Neural progenitor cell (in vitro differentiated cells): Measurements from ENCODE around the gene CPN1. TPM values are rescaled to one million over a fixed set of nuclear protein-coding genes. Genes with fewer than 3 reads are reported as not detected.

Experiments used
- DNase-seq: peaks from one replicate; pipeline ENCODE4 v3.0.0-alpha.2; 2016; ENCODE audit warnings: low spot score
- H2AFZ ChIP-seq: fragments of 200-600 bp; sonication (generic); replicated peaks from 2 replicates; pipeline ENCODE4 v1.6.1; 2016; ENCODE audit warnings: antibody characterized with exemption
- H3F3A ChIP-seq: fragments of 200-600 bp; sonication (generic); 2 replicates; pipeline ENCODE4 v1.6.1; 2016; ENCODE audit warnings: antibody characterized with exemption, low read depth
- H3K27ac ChIP-seq: fragments of 200-600 bp; sonication (generic); 2 replicates; pipeline ENCODE4 v1.5.1; 2016; ENCODE audit warnings: mild to moderate bottlenecking
- H3K27me3 ChIP-seq: fragments of 200-600 bp; sonication (generic); 2 replicates; pipeline ENCODE4 v1.6.1; 2016; ENCODE audit warnings: mild to moderate bottlenecking, moderate library complexity
- H3K36me3 ChIP-seq: fragments of 200-600 bp; sonication (generic); 2 replicates; pipeline ENCODE4 v1.5.1; 2016
- H3K4me1 ChIP-seq: fragments of 200-600 bp; sonication (generic); 2 replicates; pipeline ENCODE4 v1.6.1; 2016; ENCODE audit warnings: mixed run types
- H3K4me2 ChIP-seq: fragments of 200-600 bp; sonication (generic); 2 replicates; pipeline ENCODE4 v1.6.1; 2016
- H3K4me3 ChIP-seq: fragments of 200-600 bp; sonication (generic); 2 replicates; pipeline ENCODE4 v1.5.1; 2016
- H3K79me2 ChIP-seq: fragments of 200-600 bp; sonication (generic); 2 replicates; pipeline ENCODE4 v1.6.1; 2016; ENCODE audit warnings: low read depth
- H3K9ac ChIP-seq: fragments of 200-600 bp; sonication (generic); 2 replicates; pipeline ENCODE4 v1.6.1; 2016
- H3K9me3 ChIP-seq: fragments of 200-600 bp; sonication (generic); 2 replicates; pipeline ENCODE4 v1.5.1; 2016; ENCODE audit warnings: low read depth
- H4K20me1 ChIP-seq: fragments of 200-600 bp; sonication (generic); 2 replicates; pipeline ENCODE4 v1.6.1; 2016; ENCODE audit warnings: low read depth
- H3K27ac Mint-ChIP-seq: 3 replicates; pipeline ENCODE4 v1.8.0; 2021; ENCODE audit warnings: mixed read lengths
- H3K27me3 Mint-ChIP-seq: 2 replicates; pipeline ENCODE4 v1.8.0; 2022; ENCODE audit warnings: low read depth, mild to moderate bottlenecking, inconsistent platforms, moderate library complexity, mixed read lengths; ENCODE audit not compliant: insufficient read depth
- H3K36me3 Mint-ChIP-seq: 3 replicates; pipeline ENCODE4 v1.8.0; 2021; ENCODE audit warnings: mixed read lengths
- H3K4me1 Mint-ChIP-seq: 3 replicates; pipeline ENCODE4 v1.8.0; 2021; ENCODE audit warnings: mixed read lengths
- H3K4me3 Mint-ChIP-seq: 3 replicates; pipeline ENCODE4 v1.8.0; 2021; ENCODE audit warnings: mild to moderate bottlenecking, moderate library complexity, mixed read lengths
- H3K9me3 Mint-ChIP-seq: 3 replicates; pipeline ENCODE4 v1.8.0; 2020; ENCODE audit warnings: mixed read lengths
- EZH2 ChIP-seq: fragments of 200-600 bp; sonication (generic); IDR thresholded peaks from 2 replicates; pipeline ENCODE4 v1.6.1; 2017; ENCODE audit warnings: antibody characterized with exemption, mild to moderate bottlenecking, moderate library complexity
- EZH2phosphoT487 ChIP-seq: fragments of 200-600 bp; sonication (generic); IDR thresholded peaks from 2 replicates; pipeline ENCODE4 v1.6.1; 2017; ENCODE audit warnings: antibody characterized with exemption
- total RNA-seq: library from RNA; depleted of rRNA; stranded (reverse); fragments of >200 nt; gene quantifications from 2 replicates; pipeline ENCODE4 v1.2.3, GENCODE V29; 2015; ENCODE audit warnings: low replicate concordance
- TF ChIP-seq, protein P1 (sequence below): fragments of 200-600 bp; sonication (generic); IDR thresholded peaks from 2 replicates; pipeline ENCODE4 v1.5.1; 2017; ENCODE audit warnings: antibody characterized with exemption, mild to moderate bottlenecking

CPN1 gene
- total RNA-seq, 1 donor from 2014 or later: not detected

DNA sequence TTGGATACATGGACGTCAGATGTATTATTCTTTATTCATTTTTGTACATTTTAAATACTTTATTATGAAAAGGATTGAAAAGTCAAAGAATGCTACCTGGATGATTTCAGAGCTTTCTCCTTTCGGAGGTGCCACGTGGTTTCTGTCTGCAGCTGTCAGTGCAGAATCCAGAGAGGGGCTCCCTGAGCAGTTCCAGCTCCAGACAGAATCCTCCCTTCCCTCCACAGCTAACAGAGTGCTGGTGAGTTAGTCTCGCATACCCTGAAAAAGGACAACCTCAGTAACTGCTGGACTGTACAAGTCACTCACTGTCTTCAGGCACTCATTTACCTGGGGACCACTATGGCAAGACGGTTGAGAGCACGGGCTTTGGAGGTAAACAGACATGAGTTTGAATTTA lies 82.8 kb downstream of the CPN1 start:
- no peak for DNase-seq
- no peaks in the 10 kb centered on the region for H3K4me1 ChIP-seq
- H3K4me3 ChIP-seq: no peak overlapping the region
- H4K20me1 ChIP-seq: no peaks in the 10 kb centered on the region
- no peaks in the 10 kb centered on the region for H3F3A ChIP-seq
- H3K36me3 Mint-ChIP-seq: peaks cover 4% of the 10 kb centered on the region
- H3K36me3 ChIP-seq: no peaks in the 10 kb centered on the region
- H3K27me3 Mint-ChIP-seq: no peaks in the 10 kb centered on the region
- H3K27ac ChIP-seq: no peak overlapping the region
- H3K79me2 ChIP-seq: peaks cover 20% of the 10 kb centered on the region
- no peaks in the 10 kb centered on the region for H3K9me3 Mint-ChIP-seq
- H3K4me3 Mint-ChIP-seq: no peak overlapping the region
- H3K27ac Mint-ChIP-seq: no peak overlapping the region
- no peak overlapping the region for H3K9ac ChIP-seq
- no peak overlapping the region for H3K4me2 ChIP-seq
- H3K4me1 Mint-ChIP-seq: peaks cover 42% of the 10 kb centered on the region
- no peaks in the 10 kb centered on the region for H3K9me3 ChIP-seq
- no peak overlapping the region for H2AFZ ChIP-seq
- TF ChIP-seq, protein P1, sequence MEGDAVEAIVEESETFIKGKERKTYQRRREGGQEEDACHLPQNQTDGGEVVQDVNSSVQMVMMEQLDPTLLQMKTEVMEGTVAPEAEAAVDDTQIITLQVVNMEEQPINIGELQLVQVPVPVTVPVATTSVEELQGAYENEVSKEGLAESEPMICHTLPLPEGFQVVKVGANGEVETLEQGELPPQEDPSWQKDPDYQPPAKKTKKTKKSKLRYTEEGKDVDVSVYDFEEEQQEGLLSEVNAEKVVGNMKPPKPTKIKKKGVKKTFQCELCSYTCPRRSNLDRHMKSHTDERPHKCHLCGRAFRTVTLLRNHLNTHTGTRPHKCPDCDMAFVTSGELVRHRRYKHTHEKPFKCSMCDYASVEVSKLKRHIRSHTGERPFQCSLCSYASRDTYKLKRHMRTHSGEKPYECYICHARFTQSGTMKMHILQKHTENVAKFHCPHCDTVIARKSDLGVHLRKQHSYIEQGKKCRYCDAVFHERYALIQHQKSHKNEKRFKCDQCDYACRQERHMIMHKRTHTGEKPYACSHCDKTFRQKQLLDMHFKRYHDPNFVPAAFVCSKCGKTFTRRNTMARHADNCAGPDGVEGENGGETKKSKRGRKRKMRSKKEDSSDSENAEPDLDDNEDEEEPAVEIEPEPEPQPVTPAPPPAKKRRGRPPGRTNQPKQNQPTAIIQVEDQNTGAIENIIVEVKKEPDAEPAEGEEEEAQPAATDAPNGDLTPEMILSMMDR: no peak
- TF ChIP-seq EZH2phosphoT487: no peak
- no peak for TF ChIP-seq EZH2
- no peaks in the 10 kb centered on the region for H3K27me3 ChIP-seq

DNA sequence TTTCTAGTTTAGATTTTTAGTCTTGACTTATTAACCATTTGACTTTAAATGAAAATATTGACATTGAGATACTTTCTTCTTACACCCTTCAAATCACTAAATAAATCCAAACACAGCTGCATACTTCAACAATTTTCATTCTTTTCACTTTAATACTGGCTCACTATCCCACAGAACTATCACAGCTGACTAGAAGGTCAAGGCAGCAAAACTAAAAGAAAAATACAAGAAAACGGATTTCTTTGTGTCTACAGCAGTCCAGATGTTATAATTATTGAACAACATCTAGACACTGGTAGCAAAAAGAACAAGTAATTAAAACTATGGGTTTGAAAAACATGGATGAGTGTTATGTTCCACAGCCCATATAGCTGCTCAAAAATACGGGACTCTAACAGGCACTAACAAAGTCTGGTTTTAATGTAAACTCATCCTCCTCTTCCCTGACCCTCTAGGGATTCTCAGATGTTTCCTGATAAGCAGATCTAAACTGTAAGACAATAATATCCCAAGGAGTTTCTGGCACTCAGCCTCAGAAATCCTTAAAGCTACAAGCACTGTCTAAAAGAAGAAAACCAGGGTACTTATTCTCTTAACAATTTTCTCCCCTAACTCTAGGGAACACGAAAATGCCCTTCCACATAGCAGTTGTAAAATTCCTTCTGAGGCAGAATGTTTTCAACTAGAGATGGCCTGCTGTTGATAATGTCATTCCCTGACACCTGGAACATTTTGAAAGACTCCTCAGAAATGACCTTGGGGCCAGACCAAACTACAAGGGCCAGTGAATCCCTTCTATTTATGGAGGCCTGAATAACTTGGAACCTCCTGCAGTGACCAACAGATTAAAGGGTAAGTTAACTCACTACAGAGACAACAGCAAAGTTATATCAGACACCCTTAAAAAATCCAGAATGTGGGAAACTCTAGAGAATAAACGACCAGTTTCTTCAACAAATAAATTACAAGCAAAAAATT lies 84.7 kb downstream of the CPN1 start:
- H3K9me3 Mint-ChIP-seq: no peaks in the 10 kb centered on the region
- no peaks in the 10 kb centered on the region for H3F3A ChIP-seq
- no peaks in the 10 kb centered on the region for H3K4me1 ChIP-seq
- no peaks in the 10 kb centered on the region for H3K9me3 ChIP-seq
- no peaks in the 10 kb centered on the region for H3K27me3 ChIP-seq
- H3K9ac ChIP-seq: no peak overlapping the region
- H4K20me1 ChIP-seq: no peaks in the 10 kb centered on the region
- H3K4me3 Mint-ChIP-seq: no peak overlapping the region
- no peak overlapping the region for H3K27ac ChIP-seq
- no peaks in the 10 kb centered on the region for H3K36me3 ChIP-seq
- no peak for DNase-seq
- no peak overlapping the region for H3K4me2 ChIP-seq
- H2AFZ ChIP-seq: no peak overlapping the region
- TF ChIP-seq, protein P1: no peak
- no peak for TF ChIP-seq EZH2
- no peak for TF ChIP-seq EZH2phosphoT487
- peaks cover 42% of the 10 kb centered on the region for H3K4me1 Mint-ChIP-seq
- peaks cover 4% of the 10 kb centered on the region for H3K79me2 ChIP-seq
- no peaks in the 10 kb centered on the region for H3K36me3 Mint-ChIP-seq
- H3K27ac Mint-ChIP-seq: peak overlapping the region; percentile 58
- H3K4me3 ChIP-seq: no peak overlapping the region
- no peaks in the 10 kb centered on the region for H3K27me3 Mint-ChIP-seq

DNA sequence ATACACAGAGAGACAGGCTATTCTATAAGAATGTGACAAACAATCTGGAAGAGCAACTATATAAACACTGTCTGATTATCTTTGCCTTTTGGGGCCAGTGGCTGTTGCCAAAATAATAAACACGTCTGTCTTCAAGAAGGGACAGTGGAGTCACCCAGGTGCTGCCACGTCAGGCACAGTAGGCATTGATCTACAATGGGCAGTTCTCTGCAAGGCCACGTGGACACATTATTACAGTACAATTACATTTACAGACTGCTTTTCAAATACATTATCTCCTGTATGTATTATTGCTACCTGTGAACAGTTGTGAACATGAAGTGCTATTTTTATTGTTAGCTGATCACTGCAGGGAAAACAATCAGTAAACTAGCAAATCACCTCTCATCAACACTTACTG lies 86.0 kb downstream of the CPN1 start:
- peaks cover 42% of the 10 kb centered on the region for H3K4me1 Mint-ChIP-seq
- Histone ChIP-seq H3K9ac (no peak overlapping the region), H3K27me3 (no peaks in the 10 kb centered on the region), H3K36me3 (no peaks in the 10 kb centered on the region), H3F3A (no peaks in the 10 kb centered on the region), H4K20me1 (no peaks in the 10 kb centered on the region), H3K27ac (no peak overlapping the region), H3K79me2 (peaks cover 4% of the 10 kb centered on the region), H3K4me3 (no peak overlapping the region), H3K9me3 (no peaks in the 10 kb centered on the region), H2AFZ (no peak overlapping the region), H3K4me2 (no peak overlapping the region), H3K4me1 (no peaks in the 10 kb centered on the region)
- TF ChIP-seq EZH2phosphoT487 (no peak), EZH2 (no peak)
- TF ChIP-seq, protein P1: no peak
- no peak overlapping the region for H3K27ac Mint-ChIP-seq
- DNase-seq: no peak
- H3K4me3 Mint-ChIP-seq: no peak overlapping the region
- no peaks in the 10 kb centered on the region for H3K36me3 Mint-ChIP-seq
- H3K27me3 Mint-ChIP-seq: no peaks in the 10 kb centered on the region
- no peaks in the 10 kb centered on the region for H3K9me3 Mint-ChIP-seq
